ENCODE measurements around the gene BAHCC1.

The BAHCC1 gene

DNA sequence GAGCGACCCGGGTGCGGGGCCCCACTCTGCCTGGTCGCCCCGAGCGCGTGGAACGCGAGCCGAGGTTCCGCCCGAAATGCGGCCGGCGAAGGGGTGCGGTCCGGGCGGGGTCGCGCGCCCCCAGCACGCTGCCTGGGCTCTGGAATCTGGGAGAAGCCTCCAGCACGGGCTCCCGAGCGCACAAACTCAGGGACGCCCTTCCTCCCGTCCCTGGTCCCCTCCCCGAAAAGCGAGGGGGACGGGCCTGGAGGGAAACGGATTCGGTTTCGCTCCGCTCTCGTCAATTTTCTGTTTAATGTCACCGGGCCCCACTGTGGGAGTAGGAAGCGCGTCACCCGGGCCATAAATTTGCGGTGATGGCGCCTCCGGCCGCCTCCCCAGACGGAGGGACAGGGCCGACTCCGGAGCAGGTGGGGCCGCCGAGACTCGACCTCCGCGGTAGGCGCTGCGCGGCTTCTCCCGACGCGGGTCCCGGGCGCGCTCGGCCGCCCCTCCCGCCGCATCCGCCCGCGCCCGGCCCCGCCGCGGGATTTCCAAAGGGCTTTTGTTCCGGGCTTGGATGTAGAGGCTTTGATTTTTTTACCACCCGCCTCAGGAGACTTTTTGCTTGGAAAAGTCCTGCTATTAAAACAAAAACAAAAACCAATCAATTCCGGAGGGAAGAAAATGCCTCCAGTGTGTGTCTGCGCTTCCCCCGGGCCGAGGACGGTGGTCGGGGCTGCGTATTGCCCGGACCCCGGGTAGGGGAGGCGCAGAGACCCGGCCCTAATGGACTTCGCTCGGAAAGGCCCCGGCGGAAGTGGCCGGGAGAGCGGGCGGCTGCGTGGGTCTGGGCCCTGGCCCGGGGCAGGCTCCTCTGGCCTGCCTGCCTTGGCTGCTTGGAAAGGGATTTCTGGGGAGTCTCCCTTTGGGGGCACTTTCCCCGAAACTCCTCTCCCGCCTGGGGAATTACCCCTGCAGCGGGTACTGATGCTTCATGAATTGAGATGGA, 7.9 kb upstream of the BAHCC1 start:
- DNase-seq: no peak

- no peak for DNase-seq
Observed at GRCh38 chr17:81388091-81388611, 7.1 kb upstream of the BAHCC1 start.

DNA sequence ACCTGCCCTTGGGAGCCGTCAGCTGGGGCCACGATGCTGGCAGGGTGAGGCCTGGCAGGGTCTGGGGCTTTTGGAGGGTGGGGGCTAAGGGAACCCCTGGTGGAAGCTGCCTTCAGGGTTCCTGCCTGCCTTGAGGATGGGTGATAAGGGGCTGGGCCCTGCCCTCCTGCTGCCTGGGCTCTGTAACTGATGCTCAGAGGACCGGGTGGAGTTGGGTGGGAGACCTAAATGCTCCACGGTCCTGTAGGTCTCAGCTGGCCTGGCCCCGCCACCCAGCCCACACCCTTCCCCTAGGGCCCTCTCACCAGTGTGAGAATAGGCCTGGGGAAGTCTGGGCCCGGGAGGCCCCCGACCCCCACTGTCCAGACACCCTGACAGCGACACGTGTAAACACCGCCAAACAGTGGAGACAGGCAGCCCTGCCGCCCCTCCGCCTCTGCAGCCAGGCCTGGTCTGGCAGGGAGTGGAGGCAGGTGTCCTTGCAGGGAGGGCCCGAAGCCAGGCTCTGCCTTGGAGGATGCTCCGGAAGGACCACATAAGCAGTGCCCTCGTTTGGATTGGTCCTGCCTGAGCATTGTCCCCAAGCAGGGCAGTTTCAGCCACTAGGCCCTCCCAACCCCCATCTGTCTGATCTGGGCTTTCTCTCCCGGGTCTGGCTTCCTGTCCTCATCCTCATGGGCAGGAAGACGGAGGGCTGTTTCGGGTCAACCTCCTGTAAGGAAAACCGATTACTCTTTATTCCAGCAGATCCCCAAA, 6.5 kb upstream of the BAHCC1 start:
- DNase-seq: no peak

DNA sequence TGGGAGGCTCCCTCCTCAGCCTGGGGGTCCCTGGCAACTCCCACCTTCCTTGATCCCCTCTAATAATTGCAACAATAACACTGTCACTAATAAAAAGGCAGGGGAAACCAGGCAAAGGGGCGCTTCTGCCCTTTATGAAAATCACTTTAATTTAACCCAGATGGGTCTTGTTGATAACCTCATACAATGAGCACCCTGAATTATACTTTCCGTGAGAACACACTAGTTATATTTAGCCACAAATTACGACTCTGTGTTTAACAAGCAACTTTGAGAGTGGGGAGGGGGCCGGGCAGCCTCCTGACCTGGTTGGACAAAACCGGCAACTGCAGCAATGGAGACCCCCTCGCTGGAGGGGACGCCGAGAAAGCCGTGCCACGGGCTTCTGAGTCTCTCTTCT, 5.7 kb upstream of the BAHCC1 start:
- no peak for DNase-seq

DNA sequence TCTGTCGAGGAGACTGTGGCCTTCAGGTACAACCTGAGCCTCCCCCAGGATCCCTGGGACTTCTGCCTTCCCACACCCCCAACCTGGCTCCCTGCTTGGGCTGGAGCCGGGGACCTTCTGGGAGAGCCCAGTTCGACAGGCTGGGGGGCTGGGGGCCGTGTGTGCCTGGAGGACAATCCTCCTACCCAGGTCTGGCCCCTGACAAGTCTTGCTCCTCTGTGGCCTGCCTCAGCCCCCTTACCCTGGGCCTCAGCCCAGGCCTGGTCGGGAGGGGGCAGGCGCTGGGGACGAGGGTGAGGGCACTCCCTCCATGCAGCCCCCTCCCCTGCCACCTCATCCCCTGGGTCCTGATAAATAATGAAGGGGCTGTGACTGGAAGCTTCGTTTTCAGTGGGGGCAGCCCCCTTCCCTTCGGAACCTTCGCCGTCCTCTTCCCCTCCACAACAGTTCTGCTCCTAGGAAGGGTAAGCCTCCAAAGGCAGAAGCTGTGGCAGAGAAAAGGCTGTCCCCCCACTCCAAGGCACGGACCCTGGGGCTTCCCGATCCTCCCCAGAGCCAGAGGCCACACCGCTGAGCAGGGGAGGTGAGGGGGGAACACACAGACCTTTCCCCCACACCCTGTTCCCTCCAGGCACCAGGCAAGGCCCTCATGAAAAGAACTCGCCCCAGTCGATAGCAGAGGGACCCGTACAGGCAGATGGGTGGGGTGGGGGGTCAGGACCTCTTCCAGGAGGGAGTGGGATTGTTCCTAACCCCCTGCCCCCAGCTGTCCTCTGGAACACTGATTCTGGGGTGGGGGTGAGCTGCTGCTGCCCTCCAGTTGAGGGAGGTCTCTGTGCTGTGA, 5.0 kb upstream of the BAHCC1 start:
- DNase-seq: no peak

DNA sequence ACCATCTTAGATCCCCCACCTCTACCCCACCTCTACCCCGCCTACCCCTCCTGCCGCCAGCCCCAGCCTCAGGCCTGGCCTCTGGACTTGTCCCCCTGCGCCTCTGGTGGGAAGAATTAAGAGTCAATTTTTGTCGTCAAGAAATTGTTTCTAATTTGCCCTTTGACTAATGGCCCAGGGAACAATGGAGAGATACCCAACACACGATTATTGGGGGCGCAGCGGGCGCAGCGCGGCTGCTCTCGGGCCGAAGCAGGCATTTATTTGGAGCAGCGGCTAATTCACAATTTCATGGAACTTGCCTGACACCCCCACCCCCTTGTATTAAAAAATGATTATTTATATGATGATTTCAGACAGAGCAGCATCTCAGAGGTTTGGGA, 4.4 kb upstream of the BAHCC1 start:
- no peak for DNase-seq

DNA sequence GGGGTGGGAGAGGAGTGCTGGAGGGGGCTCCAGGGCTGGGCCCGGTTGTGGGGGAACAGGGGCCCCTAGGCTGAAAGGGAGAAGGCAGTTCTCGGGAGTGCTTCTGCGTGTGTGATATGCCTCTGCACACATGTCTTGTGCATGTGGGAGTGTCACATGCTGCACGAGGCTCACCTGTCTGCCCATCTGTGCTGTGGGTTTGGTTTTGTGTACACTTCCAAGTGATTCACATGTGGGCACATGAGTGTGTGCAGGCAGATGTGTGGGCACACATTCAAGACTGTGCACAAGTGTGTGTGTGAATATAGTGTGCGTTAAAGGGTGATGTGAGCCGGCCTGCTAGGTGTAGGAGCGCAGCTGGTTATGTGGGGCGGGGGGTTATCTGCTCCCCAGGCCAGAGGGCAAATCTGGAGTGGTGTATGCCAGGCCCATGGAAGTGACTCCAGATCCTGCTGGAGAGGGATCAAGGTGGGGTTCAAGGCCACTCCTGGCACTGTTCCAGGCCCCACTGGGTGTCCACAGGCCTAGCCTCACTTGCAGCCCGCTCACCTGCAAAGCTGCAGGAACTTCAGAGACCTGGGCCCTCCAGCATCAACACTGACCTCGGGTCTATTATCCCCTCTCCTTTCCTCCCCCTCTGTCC, 3.8 kb upstream of the BAHCC1 start:
- DNase-seq: no peak

DNA sequence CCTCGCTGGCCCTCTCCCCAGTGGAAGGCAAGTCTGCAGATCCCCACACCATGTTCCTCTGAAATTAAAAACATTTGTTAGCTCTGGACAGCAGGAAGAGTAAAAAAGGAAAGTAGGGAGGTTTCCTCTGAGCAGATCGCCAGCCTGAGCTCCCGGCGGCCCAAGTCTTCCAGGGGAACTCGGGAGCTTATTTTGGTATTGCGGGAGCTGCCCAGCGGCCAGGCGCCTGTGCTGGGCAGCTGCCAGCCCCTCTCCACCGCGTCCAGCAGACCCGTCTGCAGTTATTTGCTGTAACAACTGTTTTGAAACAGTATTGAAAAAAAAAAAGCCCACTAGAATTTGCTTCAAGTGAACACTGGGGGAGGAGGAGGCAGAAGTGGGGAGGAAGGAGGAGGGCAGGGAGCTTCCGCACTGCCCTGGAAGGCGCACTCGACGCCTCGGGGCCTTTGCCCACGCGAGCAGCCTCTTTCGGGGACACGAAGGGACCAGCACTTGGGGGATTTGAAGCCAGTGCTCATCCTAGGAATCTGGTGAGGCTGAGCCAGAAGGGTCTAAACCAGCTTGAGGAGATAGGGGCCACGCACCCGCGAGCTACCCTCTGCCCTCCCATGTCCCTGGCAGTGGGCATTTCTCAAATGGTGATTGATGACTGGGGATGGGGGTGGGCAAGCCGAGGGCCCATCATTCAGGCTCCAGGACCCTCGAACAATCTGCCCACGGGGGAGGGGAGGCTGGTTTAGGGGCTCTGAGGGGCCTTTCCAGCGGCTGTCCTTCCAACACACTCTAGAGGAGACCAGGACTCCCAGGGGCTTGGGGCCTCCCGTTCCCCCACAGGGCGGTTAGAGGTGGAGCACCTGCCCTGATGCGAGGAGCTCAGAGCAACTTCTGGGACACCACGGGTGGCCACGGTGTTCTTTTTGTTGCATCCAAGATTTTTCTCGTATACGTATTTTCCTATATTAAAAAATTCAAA, 3.0 kb upstream of the BAHCC1 start:
- peak in 1 of 2 experiments; percentile 29 for DNase-seq

DNA sequence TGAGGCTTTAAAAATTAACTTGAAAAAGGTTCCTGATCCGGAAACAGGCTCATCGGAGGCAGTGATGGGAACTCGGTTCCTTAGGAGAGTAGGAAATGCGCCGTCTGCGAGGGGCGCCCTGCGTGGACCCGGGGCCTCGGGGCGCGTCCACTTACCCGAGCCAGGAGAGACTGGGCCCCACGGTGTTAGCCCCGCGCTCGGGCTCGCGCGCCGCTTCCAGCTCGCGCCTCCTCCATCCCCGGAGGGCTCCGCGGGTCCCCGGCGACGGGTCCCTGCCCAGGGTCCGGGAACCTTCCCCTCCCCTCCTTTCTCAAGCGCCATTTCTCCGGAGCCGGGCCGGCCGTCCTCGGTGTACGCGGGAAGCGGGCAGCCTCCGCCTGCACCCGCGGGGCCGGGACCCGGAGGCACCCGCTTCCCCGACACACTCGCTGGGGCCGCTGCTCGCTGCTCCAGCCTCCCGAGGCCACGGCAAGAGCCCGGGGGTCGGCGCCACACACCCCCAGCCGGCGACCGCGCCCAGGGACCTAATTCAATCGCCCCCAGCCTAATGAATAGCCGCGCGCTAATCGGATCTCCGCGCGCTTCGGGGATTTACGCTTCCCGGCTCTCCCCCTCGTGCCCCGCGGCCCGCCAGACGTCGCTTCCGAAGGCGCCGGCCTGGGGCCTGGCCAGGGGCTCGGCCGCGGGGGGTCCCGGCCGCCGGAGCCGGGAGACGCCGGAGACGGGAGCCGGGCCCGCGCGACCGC, 2.2 kb upstream of the BAHCC1 start:
- no peak for DNase-seq

GRCh38 chr17:81393684-81394376, 1.4 kb upstream of the BAHCC1 start:
- DNase-seq: peak; percentile 100

- peak in 1 of 2 experiments; percentile 67 for DNase-seq
Observed at GRCh38 chr17:81394377-81394920, 808 bp upstream of the BAHCC1 start.

DNA sequence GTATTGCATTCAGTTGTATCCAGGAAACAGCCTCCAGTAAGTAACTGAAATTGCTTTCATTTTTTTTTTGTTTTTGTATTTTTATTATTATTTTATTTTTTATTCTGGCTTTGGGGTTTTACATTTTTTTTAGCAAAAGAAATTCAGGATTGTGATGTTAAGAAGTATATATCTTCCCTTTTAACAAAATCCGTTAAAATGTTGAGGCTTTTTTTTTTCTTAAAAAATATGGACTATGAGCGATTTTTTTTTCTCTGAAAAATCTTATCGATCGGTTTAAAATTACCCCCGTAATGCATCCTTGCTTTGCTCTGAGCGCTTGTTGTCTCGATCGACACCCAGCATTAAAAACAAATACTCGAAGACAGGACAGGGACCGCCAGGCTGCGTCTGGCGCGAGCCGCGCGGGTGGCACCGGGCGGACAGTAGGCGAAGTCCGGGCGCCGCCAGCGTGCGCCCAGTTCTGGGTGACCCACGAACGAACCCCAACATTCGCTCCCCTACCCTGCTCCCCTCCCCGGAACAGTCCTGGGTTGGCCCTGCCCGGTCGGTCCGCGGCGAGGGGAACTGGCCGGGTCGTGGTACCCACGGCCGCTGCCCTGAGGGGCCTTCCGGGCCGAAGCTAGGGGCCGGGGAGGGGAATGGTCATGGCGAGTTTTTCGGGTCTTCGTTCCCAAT, 482 bp downstream of the BAHCC1 start:
- DNase-seq: peak in 1 of 2 experiments; percentile 39

DNA sequence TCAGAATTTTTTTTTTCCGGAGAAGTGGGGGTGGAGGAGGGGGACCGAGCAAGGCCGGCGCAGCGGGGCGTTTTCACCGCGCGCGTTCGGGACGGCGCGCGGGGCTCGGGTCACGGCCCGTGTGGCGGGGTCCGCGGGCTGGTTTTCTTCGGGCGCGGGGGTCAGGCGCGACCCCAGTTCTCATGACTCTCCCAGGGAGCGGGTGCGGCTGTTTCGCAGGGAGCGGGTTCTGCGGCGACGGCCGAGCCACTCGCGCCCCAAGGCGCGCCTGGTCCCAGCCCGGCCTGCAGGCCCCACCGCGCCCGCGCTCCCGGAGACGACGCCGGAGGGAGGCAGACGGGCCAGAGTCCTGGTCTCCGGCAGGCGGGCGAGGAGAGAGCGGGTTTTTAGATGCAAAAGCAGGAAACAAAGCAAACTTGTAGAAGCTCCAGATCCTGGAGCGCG, 1.0 kb downstream of the BAHCC1 start:
- DNase-seq: no peak

- peak; percentile 56 to 79 for DNase-seq
Observed at GRCh38 chr17:81396722-81397313, 1.6 kb downstream of the BAHCC1 start.

DNA sequence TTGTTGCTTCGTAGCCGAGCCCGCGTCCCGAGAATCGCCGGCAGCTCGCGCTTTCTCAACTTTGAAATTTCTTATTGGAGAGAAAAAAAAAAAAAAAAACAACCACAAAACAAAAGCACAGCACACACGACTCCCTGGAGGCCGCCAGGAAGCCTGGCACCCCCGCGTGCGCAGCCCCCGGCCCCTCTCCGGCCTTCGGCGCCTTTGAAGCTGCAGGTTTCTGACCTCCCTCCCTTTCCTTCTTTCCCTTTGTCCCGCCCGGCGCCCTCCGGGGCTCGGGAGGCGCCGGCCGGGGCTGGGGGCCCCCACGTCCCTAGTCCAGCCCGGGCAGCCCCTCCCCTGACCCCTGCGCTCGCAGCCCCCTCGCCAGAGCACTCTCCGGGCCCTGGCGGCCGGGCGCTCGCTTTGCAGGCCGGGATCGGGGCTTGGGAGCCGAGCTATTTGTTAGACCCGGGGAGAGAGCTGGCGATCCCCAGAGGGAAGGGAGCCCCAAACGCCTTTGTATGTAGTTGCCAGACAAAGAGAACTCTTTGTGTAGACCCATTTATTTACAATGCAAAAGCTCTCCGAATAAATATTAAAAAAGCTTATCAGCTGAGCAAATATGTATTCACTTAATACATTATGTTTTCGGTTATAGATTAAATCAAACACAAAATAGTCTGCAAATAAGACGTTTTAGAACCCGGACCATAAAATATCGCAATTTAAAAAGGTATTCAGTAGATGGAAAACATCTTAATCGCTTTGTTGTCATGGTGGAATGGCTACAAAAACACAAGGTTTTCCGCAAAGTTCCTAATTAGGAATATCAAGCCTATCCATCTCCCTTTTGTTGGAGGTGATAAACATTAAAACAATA, 2.3 kb downstream of the BAHCC1 start:
- DNase-seq: peak; percentile 44 to 60

DNA sequence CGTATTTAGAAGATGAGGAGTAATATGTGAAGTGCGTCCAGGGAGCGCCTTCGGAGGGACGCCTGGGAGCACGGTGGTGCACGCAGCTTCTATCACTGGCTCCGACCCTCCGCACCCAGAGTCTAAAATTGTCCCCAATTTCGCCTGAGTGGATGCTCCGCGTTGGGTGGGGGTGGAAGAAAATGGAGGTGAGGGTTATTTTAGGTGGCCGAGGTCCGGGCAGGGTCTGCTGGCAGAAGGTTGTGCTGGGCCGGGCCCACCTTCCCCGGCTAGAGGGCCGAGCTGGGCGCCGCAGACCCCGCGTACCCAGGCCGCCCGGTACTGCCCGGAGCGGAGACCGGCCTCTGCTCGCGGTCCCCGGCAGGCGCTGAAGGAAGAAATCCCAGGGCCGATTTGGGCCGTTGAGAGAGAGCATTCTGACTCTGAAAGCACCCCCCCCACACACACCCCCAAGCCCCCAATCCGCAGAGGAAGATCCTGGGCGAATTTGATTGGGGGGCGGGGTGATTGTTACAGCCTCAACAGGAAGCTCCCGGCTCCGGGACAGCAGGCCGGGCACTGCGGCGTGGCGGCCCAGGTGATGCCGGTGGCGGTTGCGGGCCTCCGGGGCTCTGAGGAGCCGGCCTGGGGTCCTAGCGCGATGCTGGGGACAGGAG, 3.0 kb downstream of the BAHCC1 start:
- DNase-seq: no peak
